ENCODE data around the gene TUBB6.
A peak's percentile ranks its signal among the peaks of the same experiment; 100 is the strongest.

TUBB6 gene

DNA sequence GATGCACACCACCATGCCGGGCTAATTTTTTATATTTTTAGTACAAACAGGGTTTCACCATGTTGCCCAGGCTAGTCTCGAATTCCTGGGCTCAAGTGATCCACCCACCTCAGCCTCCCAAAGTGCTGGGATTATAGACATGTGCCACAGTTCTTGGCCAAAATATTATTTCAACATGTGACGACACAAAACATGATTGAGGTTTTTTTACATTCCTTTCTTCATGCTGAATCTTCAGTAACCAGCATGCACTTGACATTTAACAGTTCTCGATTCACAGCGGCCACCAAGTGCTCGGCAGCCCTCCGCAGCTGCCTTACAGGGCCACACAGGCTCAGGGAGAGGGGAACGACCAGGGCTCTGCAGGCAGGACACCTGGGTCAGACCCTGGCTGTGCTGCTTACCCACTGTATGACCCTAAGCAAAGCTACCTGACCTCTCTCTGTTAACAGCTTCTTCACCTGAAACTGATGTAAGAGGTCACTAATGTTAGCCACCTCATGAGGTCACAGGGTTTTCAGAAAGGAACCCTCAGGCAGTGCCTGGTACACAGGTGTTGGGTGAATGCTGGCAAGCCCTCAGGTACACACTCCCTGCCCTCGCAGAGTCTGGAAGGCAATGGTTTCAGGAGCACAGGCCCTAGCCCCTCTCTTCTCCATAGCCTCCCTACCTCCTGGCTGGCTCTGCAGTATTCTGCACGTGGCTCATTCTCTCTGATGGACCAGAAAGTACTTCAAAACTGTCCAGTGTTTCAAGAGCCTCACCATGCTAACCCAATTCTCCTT, 25.7 kb downstream of the TUBB6 start:
- H3K9ac ChIP-seq (ENCODE audit: low read length), result no peak overlapping the region
- peaks cover 17% of the 10 kb centered on the region for H3K4me1 ChIP-seq (ENCODE audit: control insufficient read depth, insufficient read depth, low read length)
- H3K4me3 ChIP-seq (ENCODE audit: low read length), result no peak overlapping the region
- no peaks in the 10 kb centered on the region for H3K9me3 ChIP-seq (ENCODE audit: control insufficient read depth, low read length)
- H3K27me3 ChIP-seq (replicated peaks; ENCODE audit: control insufficient read depth, insufficient read depth, low read length), result no peaks in the 10 kb centered on the region
- peaks cover 72% of the 10 kb centered on the region for H3K36me3 ChIP-seq (ENCODE audit: control insufficient read depth, insufficient read depth, low read length, severe bottlenecking)
- DNase-seq (ENCODE audit: low read depth), result no peak

DNA sequence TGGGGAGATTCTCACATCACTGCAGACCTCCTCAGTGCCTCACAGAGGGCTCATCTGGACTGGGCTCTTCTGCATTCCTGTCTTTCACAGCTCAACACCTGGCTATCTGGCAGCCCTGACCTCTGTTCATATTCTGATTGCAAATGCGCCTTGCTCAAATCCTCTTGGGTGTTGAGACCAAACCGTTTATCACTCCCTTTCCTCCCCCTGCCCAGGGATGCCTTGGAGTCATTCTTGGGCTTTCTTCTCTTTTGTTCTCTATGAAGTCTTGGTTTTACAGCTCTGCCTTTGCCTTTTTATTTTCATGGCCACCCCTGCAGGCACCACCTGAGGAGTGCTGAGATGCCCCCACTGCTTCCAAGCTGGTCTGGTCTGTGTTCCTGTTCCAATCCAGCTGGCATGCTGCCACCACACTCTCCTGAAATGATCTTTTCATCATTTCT, 26.3 kb downstream of the TUBB6 start:
- H3K36me3 ChIP-seq (ENCODE audit: control insufficient read depth, insufficient read depth, low read length, severe bottlenecking), result peaks cover 67% of the 10 kb centered on the region
- H3K9me3 ChIP-seq (ENCODE audit: control insufficient read depth, low read length), result no peaks in the 10 kb centered on the region
- H3K9ac ChIP-seq (ENCODE audit: low read length), result no peak overlapping the region
- no peak for DNase-seq (ENCODE audit: low read depth)
- no peak overlapping the region for H3K4me3 ChIP-seq (ENCODE audit: low read length)
- no peaks in the 10 kb centered on the region for H3K27me3 ChIP-seq (replicated peaks; ENCODE audit: control insufficient read depth, insufficient read depth, low read length)
- H3K4me1 ChIP-seq (ENCODE audit: control insufficient read depth, insufficient read depth, low read length), result peaks cover 17% of the 10 kb centered on the region

- Histone ChIP-seq H3K4me3 (ENCODE audit: low read length) (no peak overlapping the region), H3K4me1 (ENCODE audit: control insufficient read depth, insufficient read depth, low read length) (peaks cover 17% of the 10 kb centered on the region), H3K36me3 (ENCODE audit: control insufficient read depth, insufficient read depth, low read length, severe bottlenecking) (peaks cover 64% of the 10 kb centered on the region), H3K9me3 (ENCODE audit: control insufficient read depth, low read length) (no peaks in the 10 kb centered on the region), H3K9ac (ENCODE audit: low read length) (no peak overlapping the region), H3K27me3 (replicated peaks; ENCODE audit: control insufficient read depth, insufficient read depth, low read length) (no peaks in the 10 kb centered on the region)
- DNase-seq (ENCODE audit: low read depth), result no peak
Observed at GRCh38 chr18:12334863-12335262, 26.8 kb downstream of the TUBB6 start.

DNA sequence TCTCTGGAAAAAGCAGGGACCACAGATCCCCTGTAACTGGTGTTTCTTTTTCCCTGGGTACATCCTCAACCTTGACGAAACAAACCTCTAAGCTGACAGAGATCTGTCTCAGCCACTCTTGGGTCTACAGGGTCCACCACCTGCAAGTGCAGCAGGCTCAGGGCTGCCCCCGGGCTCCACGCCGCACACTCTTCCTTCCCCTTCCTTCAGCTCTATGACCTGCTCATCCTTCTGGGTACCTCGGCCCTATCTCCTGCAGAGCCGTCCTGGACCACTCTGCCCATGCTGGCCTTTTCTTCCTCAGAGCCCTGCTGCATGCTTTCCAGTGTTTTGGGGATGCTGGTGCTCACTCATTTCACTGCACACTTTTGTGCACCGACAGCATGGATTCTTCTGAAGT, 27.5 kb downstream of the TUBB6 start:
- H3K36me3 ChIP-seq (ENCODE audit: control insufficient read depth, insufficient read depth, low read length, severe bottlenecking), result peaks cover 68% of the 10 kb centered on the region
- H3K9me3 ChIP-seq (ENCODE audit: control insufficient read depth, low read length), result no peaks in the 10 kb centered on the region
- no peak for DNase-seq (ENCODE audit: low read depth)
- peaks cover 17% of the 10 kb centered on the region for H3K4me1 ChIP-seq (ENCODE audit: control insufficient read depth, insufficient read depth, low read length)
- no peak overlapping the region for H3K4me3 ChIP-seq (ENCODE audit: low read length)
- no peaks in the 10 kb centered on the region for H3K27me3 ChIP-seq (replicated peaks; ENCODE audit: control insufficient read depth, insufficient read depth, low read length)
- H3K9ac ChIP-seq (ENCODE audit: low read length), result no peak overlapping the region

DNA sequence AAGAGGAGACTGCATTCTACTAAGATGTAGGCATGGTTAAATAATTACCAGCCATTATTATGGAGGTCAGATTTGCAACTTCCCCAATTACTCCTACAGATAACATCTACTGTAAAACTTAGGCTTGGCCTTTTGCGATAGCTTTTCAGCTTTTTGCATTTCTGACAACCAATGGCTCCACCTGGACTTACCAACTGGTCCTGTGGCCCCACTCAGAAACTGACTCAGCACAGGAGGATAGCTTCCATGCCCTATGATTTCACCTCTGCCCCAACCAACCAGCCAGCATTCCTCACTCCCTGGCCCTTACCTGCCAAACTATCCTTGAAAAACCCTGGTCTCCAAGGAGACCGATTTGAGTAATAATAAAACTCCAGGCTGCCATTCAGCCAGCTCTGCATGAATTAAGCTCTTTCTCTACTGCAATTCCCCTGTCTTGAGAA, 28.2 kb downstream of the TUBB6 start:
- Histone ChIP-seq H3K4me3 (ENCODE audit: low read length) (no peak overlapping the region), H3K27me3 (replicated peaks; ENCODE audit: control insufficient read depth, insufficient read depth, low read length) (no peaks in the 10 kb centered on the region), H3K4me1 (ENCODE audit: control insufficient read depth, insufficient read depth, low read length) (peaks cover 17% of the 10 kb centered on the region), H3K9me3 (ENCODE audit: control insufficient read depth, low read length) (no peaks in the 10 kb centered on the region), H3K9ac (ENCODE audit: low read length) (no peak overlapping the region), H3K36me3 (ENCODE audit: control insufficient read depth, insufficient read depth, low read length, severe bottlenecking) (peaks cover 69% of the 10 kb centered on the region)
- no peak for DNase-seq (ENCODE audit: low read depth)

DNA sequence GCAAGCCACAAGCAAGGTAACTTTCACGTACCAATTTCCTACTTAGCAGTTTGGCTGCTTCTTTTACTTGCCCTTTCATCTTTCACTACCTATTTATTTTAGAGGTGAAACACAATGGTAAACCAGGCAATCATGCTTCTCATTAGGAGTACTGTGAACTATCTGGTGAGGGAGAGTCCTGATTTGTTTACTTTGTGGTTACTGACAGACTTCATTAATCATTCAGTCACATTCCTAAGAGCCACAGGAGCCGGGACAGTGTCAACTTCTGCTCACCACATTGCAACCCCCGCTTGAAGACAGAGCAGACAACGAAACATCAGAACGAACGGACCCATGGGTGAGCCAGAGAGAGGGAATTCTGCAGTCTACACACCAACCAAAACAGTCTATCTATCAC, 28.8 kb downstream of the TUBB6 start:
- Histone ChIP-seq H3K36me3 (ENCODE audit: control insufficient read depth, insufficient read depth, low read length, severe bottlenecking) (peaks cover 75% of the 10 kb centered on the region), H3K4me1 (ENCODE audit: control insufficient read depth, insufficient read depth, low read length) (peaks cover 17% of the 10 kb centered on the region), H3K9ac (ENCODE audit: low read length) (no peak overlapping the region), H3K9me3 (ENCODE audit: control insufficient read depth, low read length) (no peaks in the 10 kb centered on the region), H3K27me3 (replicated peaks; ENCODE audit: control insufficient read depth, insufficient read depth, low read length) (no peaks in the 10 kb centered on the region), H3K4me3 (ENCODE audit: low read length) (no peak overlapping the region)
- peak; percentile 34 for DNase-seq (ENCODE audit: low read depth)

DNA sequence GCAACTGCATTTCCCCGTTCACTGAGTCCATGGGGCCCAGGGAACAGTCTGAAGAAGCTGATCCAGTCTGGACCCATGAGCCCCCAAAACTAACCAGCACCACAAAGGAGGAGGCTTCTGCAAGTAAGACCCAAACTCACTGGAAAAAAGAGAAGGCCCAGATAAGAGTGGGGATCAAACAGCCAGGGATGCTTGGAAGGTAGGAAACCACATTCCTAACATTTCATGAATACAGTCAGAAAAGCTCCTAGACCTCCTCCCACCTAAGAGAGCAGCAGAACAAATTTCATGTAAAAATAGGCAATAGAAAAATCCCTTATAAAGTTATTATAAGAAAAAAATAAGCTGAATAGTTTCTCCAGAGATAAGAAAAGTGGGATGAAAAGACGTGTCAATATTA, 30.3 kb downstream of the TUBB6 start:
- Histone ChIP-seq H3K27me3 (replicated peaks; ENCODE audit: control insufficient read depth, insufficient read depth, low read length) (no peaks in the 10 kb centered on the region), H3K9ac (ENCODE audit: low read length) (no peak overlapping the region), H3K4me3 (ENCODE audit: low read length) (no peak overlapping the region), H3K4me1 (ENCODE audit: control insufficient read depth, insufficient read depth, low read length) (peaks cover 17% of the 10 kb centered on the region), H3K36me3 (ENCODE audit: control insufficient read depth, insufficient read depth, low read length, severe bottlenecking) (peaks cover 90% of the 10 kb centered on the region), H3K9me3 (ENCODE audit: control insufficient read depth, low read length) (no peaks in the 10 kb centered on the region)
- no peak for DNase-seq (ENCODE audit: low read depth)

GRCh38 chr18:12340945-12341660, 33.1 kb downstream of the TUBB6 start:
- Histone ChIP-seq H3K36me3 (ENCODE audit: control insufficient read depth, insufficient read depth, low read length, severe bottlenecking) (peaks cover 88% of the 10 kb centered on the region), H3K27me3 (replicated peaks; ENCODE audit: control insufficient read depth, insufficient read depth, low read length) (no peaks in the 10 kb centered on the region)

DNA sequence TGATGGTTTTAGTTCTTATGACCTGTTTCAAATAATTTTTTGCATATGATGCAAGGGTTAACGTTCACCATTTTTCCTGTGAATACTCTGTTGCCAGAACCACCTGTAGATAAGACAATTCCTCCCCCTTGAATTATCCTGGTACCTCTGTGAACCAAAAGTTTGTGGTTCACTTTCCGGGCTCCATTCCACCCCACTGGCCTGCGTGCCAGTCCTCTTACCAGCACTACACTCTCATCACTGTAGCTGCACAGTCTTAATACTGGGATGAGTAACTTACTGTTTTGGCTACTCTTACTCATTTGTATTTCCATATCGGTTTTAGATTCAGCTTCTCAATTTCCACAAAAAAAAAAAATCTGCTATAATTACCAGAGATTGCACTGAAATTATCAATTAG, 34.6 kb downstream of the TUBB6 start:
- DNase-seq (ENCODE audit: low read depth), result no peak
- Histone ChIP-seq H3K4me3 (ENCODE audit: low read length) (no peak overlapping the region), H3K9ac (ENCODE audit: low read length) (no peak overlapping the region), H3K4me1 (ENCODE audit: control insufficient read depth, insufficient read depth, low read length) (no peaks in the 10 kb centered on the region), H3K36me3 (ENCODE audit: control insufficient read depth, insufficient read depth, low read length, severe bottlenecking) (peaks cover 86% of the 10 kb centered on the region), H3K9me3 (ENCODE audit: control insufficient read depth, low read length) (no peaks in the 10 kb centered on the region), H3K27me3 (replicated peaks; ENCODE audit: control insufficient read depth, insufficient read depth, low read length) (no peaks in the 10 kb centered on the region)

More at GRCh38 chr18:12340945-12341660, 33.1 kb downstream of the TUBB6 start:
- H3K4me1 ChIP-seq (ENCODE audit: control insufficient read depth, insufficient read depth, low read length), result peaks cover 10% of the 10 kb centered on the region
- H3K9ac ChIP-seq (ENCODE audit: low read length), result no peak overlapping the region
- H3K4me3 ChIP-seq (ENCODE audit: low read length), result no peak overlapping the region
- no peak for DNase-seq (ENCODE audit: low read depth)
- no peaks in the 10 kb centered on the region for H3K9me3 ChIP-seq (ENCODE audit: control insufficient read depth, low read length)

DNA sequence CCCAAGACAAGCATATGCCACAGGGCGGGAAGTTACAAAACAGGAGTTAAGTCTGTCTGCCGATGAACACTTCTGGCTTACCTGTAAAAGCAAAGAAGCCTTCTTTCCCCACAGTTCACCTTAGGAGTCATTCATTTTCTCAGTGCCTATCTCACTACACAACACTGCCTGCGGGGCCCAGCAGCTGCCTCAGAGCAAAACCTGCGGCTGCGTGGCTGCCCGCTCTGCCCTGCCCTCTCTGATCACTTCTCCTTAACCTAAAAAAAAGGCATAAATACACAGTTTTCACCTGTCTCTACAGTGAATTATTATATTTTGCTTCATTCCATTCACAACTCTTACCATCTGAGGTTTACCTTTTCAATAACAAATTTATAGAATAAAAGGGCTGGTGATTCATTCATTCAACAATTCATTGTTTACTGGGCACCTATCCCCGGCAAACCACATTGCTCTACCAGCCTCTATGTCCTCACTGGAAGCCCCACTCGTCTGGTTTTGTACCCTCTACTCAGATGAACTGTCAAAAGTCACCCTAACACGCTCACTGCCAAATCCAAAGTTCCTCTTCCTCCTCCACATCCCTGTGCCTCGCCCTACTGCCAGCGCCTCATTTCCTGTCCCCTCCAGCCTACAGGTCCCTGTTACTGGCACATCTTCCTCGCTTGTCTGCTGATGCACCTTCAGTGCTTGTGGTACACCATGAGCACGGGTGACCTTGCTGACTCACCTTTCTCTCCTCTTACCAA, 37.6 kb downstream of the TUBB6 start:
- Histone ChIP-seq H3K9ac (ENCODE audit: low read length) (no peak overlapping the region), H3K27me3 (replicated peaks; ENCODE audit: control insufficient read depth, insufficient read depth, low read length) (no peaks in the 10 kb centered on the region), H3K36me3 (ENCODE audit: control insufficient read depth, insufficient read depth, low read length, severe bottlenecking) (peaks cover 96% of the 10 kb centered on the region), H3K4me1 (ENCODE audit: control insufficient read depth, insufficient read depth, low read length) (no peaks in the 10 kb centered on the region), H3K9me3 (ENCODE audit: control insufficient read depth, low read length) (no peaks in the 10 kb centered on the region), H3K4me3 (ENCODE audit: low read length) (no peak overlapping the region)
- no peak for DNase-seq (ENCODE audit: low read depth)

DNA sequence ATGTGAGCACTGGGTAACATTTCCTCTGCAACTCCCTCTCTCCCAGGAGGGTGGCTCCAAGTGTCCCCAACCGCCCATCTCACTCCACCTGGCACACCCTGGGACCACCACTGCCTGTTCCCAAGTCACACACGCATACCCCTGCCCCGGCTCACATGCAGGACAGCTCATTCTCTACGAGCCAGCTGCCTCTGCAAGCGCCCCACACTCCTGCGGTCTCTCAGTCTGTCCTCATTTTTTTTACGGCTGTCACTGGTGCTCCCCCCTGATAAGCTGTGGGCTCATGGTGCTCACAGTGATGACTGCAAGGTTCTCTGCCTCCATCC, 38.2 kb downstream of the TUBB6 start:
- Histone ChIP-seq H3K36me3 (ENCODE audit: control insufficient read depth, insufficient read depth, low read length, severe bottlenecking) (peaks cover 96% of the 10 kb centered on the region), H3K9me3 (ENCODE audit: control insufficient read depth, low read length) (no peaks in the 10 kb centered on the region), H3K4me1 (ENCODE audit: control insufficient read depth, insufficient read depth, low read length) (no peaks in the 10 kb centered on the region), H3K9ac (ENCODE audit: low read length) (no peak overlapping the region), H3K27me3 (replicated peaks; ENCODE audit: control insufficient read depth, insufficient read depth, low read length) (no peaks in the 10 kb centered on the region), H3K4me3 (ENCODE audit: low read length) (no peak overlapping the region)
- DNase-seq (ENCODE audit: low read depth), result no peak

Measured in adipocyte (in vitro differentiated cells).